ENCODE measurements around the gene SHISA9. TPM values are rescaled to one million over a fixed set of nuclear protein-coding genes. Genes with fewer than 3 reads are reported as not detected.

Gene SHISA9
- total and polyA plus RNA-seq, 2 donors (not counting 1 experiment from before 2014, with no cell fraction given) = 0.03 to 0.07 TPM

DNA sequence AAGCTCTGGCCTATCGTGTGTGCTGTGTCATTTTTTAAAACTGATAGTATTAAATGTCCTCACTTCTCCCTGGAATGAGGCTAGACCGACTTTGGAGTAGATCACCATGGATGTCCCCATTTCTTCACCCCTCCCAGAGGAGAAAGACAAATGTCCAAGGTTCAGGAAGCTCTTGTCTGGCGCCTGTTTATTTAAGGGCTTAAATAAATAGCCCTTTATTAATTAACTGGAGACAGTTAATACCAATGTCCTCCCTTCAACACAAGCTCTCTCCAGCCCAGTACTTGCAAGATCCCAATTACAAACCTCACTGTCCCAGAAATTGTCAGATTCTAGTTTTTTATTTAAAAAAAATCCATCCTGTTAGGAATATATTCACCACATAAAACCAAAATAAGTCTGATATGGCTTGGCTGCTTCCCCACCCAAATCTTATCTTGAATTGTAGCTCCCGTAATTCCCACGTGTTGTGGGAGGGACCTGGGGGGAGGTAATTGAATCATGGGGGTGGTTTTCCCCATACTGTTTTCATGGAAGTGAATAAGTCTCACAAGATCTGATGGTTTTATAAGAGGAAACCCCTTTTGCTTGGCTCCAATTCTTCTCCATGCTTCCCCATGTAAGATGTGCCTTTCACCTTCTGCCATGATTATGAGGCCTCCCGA, 344.4 kb downstream of the SHISA9 start:
- WGBS (ENCODE audit: insufficient coverage) = 73% methylated on average over 1 of the region's 6 CpGs
- CTCF ChIA-PET = no interaction called here

DNA sequence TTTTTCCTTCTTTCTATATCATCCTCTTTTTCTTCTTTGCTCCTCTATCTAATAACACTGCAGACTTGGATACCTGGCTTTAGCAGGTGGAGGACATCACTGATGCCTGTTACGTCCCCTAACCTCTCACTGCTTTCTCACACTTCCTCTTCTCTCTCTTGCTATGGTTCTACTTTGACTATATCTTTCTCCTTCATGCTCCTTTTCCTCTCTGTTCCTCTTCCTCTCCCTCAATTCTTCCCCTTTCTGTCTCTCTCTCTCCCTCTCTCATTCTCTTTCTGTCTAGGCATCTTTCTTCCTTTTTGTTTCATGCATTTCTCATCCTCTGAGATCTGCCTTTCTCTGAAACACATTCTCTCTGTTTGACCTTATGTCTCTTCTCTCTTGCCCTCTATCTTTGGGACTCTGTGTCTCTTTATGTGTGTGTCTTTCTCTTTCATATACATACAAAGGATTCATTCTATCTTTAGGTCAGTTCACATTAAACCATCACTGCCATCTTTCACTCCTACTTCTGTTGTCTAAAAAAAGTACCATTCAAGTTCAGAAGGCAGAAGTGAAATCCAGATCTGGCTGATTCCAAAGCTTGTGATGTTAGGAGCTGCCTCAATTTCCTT, 353.7 kb downstream of the SHISA9 start:
- no peak overlapping the region for H3K27ac ChIP-seq (ENCODE audit: low read length in 2 of 2)
- ChIA-PET POLR2A (no interaction called here), CTCF (no interaction called here)
- no peak overlapping the region for H3K9ac ChIP-seq (ENCODE audit: low read length)
- TF ChIP-seq, protein P1, sequence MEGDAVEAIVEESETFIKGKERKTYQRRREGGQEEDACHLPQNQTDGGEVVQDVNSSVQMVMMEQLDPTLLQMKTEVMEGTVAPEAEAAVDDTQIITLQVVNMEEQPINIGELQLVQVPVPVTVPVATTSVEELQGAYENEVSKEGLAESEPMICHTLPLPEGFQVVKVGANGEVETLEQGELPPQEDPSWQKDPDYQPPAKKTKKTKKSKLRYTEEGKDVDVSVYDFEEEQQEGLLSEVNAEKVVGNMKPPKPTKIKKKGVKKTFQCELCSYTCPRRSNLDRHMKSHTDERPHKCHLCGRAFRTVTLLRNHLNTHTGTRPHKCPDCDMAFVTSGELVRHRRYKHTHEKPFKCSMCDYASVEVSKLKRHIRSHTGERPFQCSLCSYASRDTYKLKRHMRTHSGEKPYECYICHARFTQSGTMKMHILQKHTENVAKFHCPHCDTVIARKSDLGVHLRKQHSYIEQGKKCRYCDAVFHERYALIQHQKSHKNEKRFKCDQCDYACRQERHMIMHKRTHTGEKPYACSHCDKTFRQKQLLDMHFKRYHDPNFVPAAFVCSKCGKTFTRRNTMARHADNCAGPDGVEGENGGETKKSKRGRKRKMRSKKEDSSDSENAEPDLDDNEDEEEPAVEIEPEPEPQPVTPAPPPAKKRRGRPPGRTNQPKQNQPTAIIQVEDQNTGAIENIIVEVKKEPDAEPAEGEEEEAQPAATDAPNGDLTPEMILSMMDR (IDR thresholded peaks at IDR 0.05) = no peak
- TF ChIP-seq EZH2 (IDR thresholded peaks at IDR 0.05; ENCODE audit: borderline replicate concordance, insufficient read depth, low read depth, low read length, poor library complexity, severe bottlenecking) = no peak
- no peaks in the 10 kb centered on the region for H4K20me1 ChIP-seq (ENCODE audit: control insufficient read depth, insufficient read depth, low read length, poor library complexity, severe bottlenecking)
- DNase-seq (no peak), ATAC-seq (ENCODE audit: low read depth) (no peak)
- Mint-ChIP-seq H3K4me1 (no peaks in the 10 kb centered on the region), H3K9me3 (ENCODE audit: insufficient read depth) (peaks cover 1% of the 10 kb centered on the region), H3K27ac (no peak overlapping the region), H3K4me3 (no peak overlapping the region), H3K27me3 (no peaks in the 10 kb centered on the region)
- H3K27me3 ChIP-seq (replicated peaks in 1 of 4; ENCODE audit: control extremely low read depth in 1 of 4, control insufficient read depth in 3 of 4, insufficient read depth in 4 of 4, low read length in 3 of 4) = no peaks in the 10 kb centered on the region
- intact Hi-C loops (cut with micrococcal nuclease) = no loop called here
- H3K4me2 ChIP-seq (replicated peaks; ENCODE audit: low read depth, low read length, poor library complexity, severe bottlenecking) = no peak overlapping the region
- H2AFZ ChIP-seq (ENCODE audit: insufficient read depth, low read depth, low read length, poor library complexity, severe bottlenecking) = no peak overlapping the region
- 50% methylated on average over 1 of the region's 1 CpG for WGBS (ENCODE audit: insufficient coverage)
- H3K4me3 ChIP-seq (ENCODE audit: control extremely low read depth in 1 of 5, extremely low read depth in 1 of 5, insufficient read depth in 1 of 5, low read depth in 2 of 5, low read length in 4 of 5) = no peak overlapping the region
- H3K4me1 ChIP-seq (ENCODE audit: control insufficient read depth in 2 of 2, insufficient read depth in 2 of 2, low read length in 2 of 2) = no peaks in the 10 kb centered on the region
- H3K9me3 ChIP-seq (ENCODE audit: control extremely low read depth in 1 of 3, control insufficient read depth in 2 of 3, insufficient read depth in 1 of 3, low read length in 2 of 3) = peaks cover 0 to 14% (median 0%) of the 10 kb centered on the region in 3 donors
- no peaks in the 10 kb centered on the region for H3K36me3 ChIP-seq (replicated peaks in 1 of 2; ENCODE audit: control extremely low read depth in 1 of 2, control insufficient read depth in 1 of 2, extremely low read depth in 1 of 2, insufficient read depth in 2 of 2, low read length in 1 of 2)
- H3K79me2 ChIP-seq (ENCODE audit: control insufficient read depth, insufficient read depth, low read length) = no peaks in the 10 kb centered on the region

More for the DNA sequence above, 344.4 kb downstream of the SHISA9 start:
- Histone ChIP-seq H3K27ac (ENCODE audit: low read length in 2 of 2) (no peak overlapping the region), H4K20me1 (ENCODE audit: control insufficient read depth, insufficient read depth, low read length, poor library complexity, severe bottlenecking) (no peaks in the 10 kb centered on the region), H3K4me3 (ENCODE audit: control extremely low read depth in 1 of 5, extremely low read depth in 1 of 5, insufficient read depth in 1 of 5, low read depth in 2 of 5, low read length in 4 of 5) (no peak overlapping the region), H2AFZ (ENCODE audit: insufficient read depth, low read depth, low read length, poor library complexity, severe bottlenecking) (no peak overlapping the region), H3K4me1 (ENCODE audit: control insufficient read depth in 2 of 2, insufficient read depth in 2 of 2, low read length in 2 of 2) (no peaks in the 10 kb centered on the region), H3K79me2 (ENCODE audit: control insufficient read depth, insufficient read depth, low read length) (no peaks in the 10 kb centered on the region), H3K9me3 (ENCODE audit: control extremely low read depth in 1 of 3, control insufficient read depth in 2 of 3, insufficient read depth in 1 of 3, low read length in 2 of 3) (no peaks in the 10 kb centered on the region), H3K27me3 (replicated peaks in 1 of 4; ENCODE audit: control extremely low read depth in 1 of 4, control insufficient read depth in 3 of 4, insufficient read depth in 4 of 4, low read length in 3 of 4) (no peaks in the 10 kb centered on the region), H3K36me3 (replicated peaks in 1 of 2; ENCODE audit: control extremely low read depth in 1 of 2, control insufficient read depth in 1 of 2, extremely low read depth in 1 of 2, insufficient read depth in 2 of 2, low read length in 1 of 2) (no peaks in the 10 kb centered on the region), H3K9ac (ENCODE audit: low read length) (no peak overlapping the region), H3K4me2 (replicated peaks; ENCODE audit: low read depth, low read length, poor library complexity, severe bottlenecking) (no peak overlapping the region)
- POLR2A ChIA-PET = no interaction called here
- TF ChIP-seq, protein P1 (IDR thresholded peaks at IDR 0.05) = no peak
- TF ChIP-seq EZH2 (IDR thresholded peaks at IDR 0.05; ENCODE audit: borderline replicate concordance, insufficient read depth, low read depth, low read length, poor library complexity, severe bottlenecking) = no peak
- H3K9me3 Mint-ChIP-seq (ENCODE audit: insufficient read depth) = no peaks in the 10 kb centered on the region
- no peak overlapping the region for H3K27ac Mint-ChIP-seq
- intact Hi-C loops (cut with micrococcal nuclease) = no loop called here
- H3K4me1 Mint-ChIP-seq = no peaks in the 10 kb centered on the region
- DNase-seq (no peak), ATAC-seq (ENCODE audit: low read depth) (no peak)
- no peak overlapping the region for H3K4me3 Mint-ChIP-seq
- no peaks in the 10 kb centered on the region for H3K27me3 Mint-ChIP-seq
